AG04450 (cell line): ENCODE measurements around the gene LAMTOR4. TPM values are rescaled to one million over a fixed set of nuclear protein-coding genes. Genes with fewer than 3 reads are reported as not detected.

ENCODE experiments used
- CTCF ChIA-PET: fragments of 300-600, 350-600 bp; formaldehyde crosslinking; extraction: SDS; loops from one replicate; lab custom pipeline; 2022; ENCODE audit warnings: antibody characterized with exemption, inconsistent platforms; lab: Charles Lee
- POLR2A ChIA-PET: fragments of 350-600 bp; formaldehyde crosslinking; extraction: SDS; loops from one replicate; lab custom pipeline; 2021; ENCODE audit warnings: antibody characterized with exemption, inconsistent platforms; lab: Yijun Ruan, JAX
- DNase-seq: peaks from one replicate; pipeline ENCODE4 v3.0.0-alpha.2; 2011; ENCODE audit warnings: low read depth, low spot score
- H3K27ac ChIP-seq: one replicate; pipeline ENCODE4 v1.5.1; 2012; ENCODE audit warnings: low read depth, low read length, control low read depth
- H3K27me3 ChIP-seq: one replicate; pipeline ENCODE4 v1.6.0; 2012; ENCODE audit warnings: low read length; ENCODE audit not compliant: control insufficient read depth, insufficient read depth
- H3K4me3 ChIP-seq: 2 replicates; pipeline ENCODE4 v1.5.1; 2011; ENCODE audit warnings: mild to moderate bottlenecking, low read depth, low read length, control low read depth
- H3K9me3 ChIP-seq: 2 replicates; pipeline ENCODE4 v1.5.1; 2012; ENCODE audit warnings: low read length; ENCODE audit not compliant: control insufficient read depth, insufficient read depth
- CTCF ChIP-seq: IDR thresholded peaks from 2 replicates; pipeline ENCODE4 v1.5.1; 2011; ENCODE audit warnings: low read depth, low read length, control low read depth, inconsistent platforms
- polyA plus RNA-seq: library from polyadenylated mRNA; depleted of rRNA; stranded (reverse); fragments of >200 nt; gene quantifications from 2 replicates; pipeline ENCODE4 v1.2.3, GENCODE V29; 2011

The LAMTOR4 gene
- polyA plus RNA-seq, 1 experiment = 122 TPM

GRCh38 chr7:100119072-100119969, 29.4 kb upstream of the LAMTOR4 start, which contains the start of the genes CNPY4 and TAF6:
Gene CNPY4, plus strand, starts transcription at chr7:100119634. Its CDS starts 111 bp downstream, at chr7:100119745.
Gene TAF6, minus strand, starts transcription at chr7:100119358. Its CDS starts 5,149 bp downstream, at chr7:100114209.
- Histone ChIP-seq H3K4me3 (peak within 1 kb of the TSS; percentile 98), H3K9me3 (no peaks in the 10 kb centered on the region), H3K27ac (peak within 1 kb of the TSS; percentile 74), H3K27me3 (no peaks in the 10 kb centered on the region)
- peak; percentile 91 for DNase-seq
- ChIA-PET CTCF (interaction anchor here (2.2 kb wide), 2 partner anchors 11 to 14 kb away, joined by 9 to 11 read pairs; no protein-coding TSS in a partner anchor), POLR2A (interaction anchor here (0.6 kb wide), 1 partner anchor 39 kb away, joined by 3 read pairs; the partner anchor contains the start of gene TRAPPC14)
- TF ChIP-seq CTCF = no peak

GRCh38 chr7:100119970-100120732, 28.6 kb upstream of the LAMTOR4 start:
- ChIA-PET CTCF (interaction anchor here (0.5 to 2.2 kb wide), 3 partner anchors 10 to 65 kb away, joined by 4 to 11 read pairs (median 9); no protein-coding TSS in a partner anchor), POLR2A (interaction anchor here (0.6 kb wide), 1 partner anchor 39 kb away, joined by 3 read pairs; the partner anchor contains the start of gene TRAPPC14)
- Histone ChIP-seq H3K4me3 (peak overlapping the region; percentile 98), H3K9me3 (no peaks in the 10 kb centered on the region), H3K27ac (peak overlapping the region; percentile 74), H3K27me3 (no peaks in the 10 kb centered on the region)
- DNase-seq = no peak
- no peak for TF ChIP-seq CTCF

- no peaks in the 10 kb centered on the region for H3K9me3 ChIP-seq
- ChIA-PET POLR2A (no interaction called here), CTCF (interaction anchor here (0.5 to 2.2 kb wide), 3 partner anchors 10 to 66 kb away, joined by 4 to 11 read pairs (median 9); no protein-coding TSS in a partner anchor)
- peak overlapping the region; percentile 98 for H3K4me3 ChIP-seq
- TF ChIP-seq CTCF = no peak
- no peak for DNase-seq
- H3K27ac ChIP-seq = no peak overlapping the region
- H3K27me3 ChIP-seq = no peaks in the 10 kb centered on the region
Measured at GRCh38 chr7:100120733-100121036, 28.0 kb upstream of the LAMTOR4 start.

- H3K4me3 ChIP-seq = no peak overlapping the region
- DNase-seq = no peak
- ChIA-PET CTCF (interaction anchor here (1.2 to 2.2 kb wide), 2 partner anchors 8 to 9 kb away, joined by 4 to 11 read pairs; no protein-coding TSS in a partner anchor), POLR2A (no interaction called here)
- no peak for TF ChIP-seq CTCF
- no peak overlapping the region for H3K27ac ChIP-seq
- no peaks in the 10 kb centered on the region for H3K27me3 ChIP-seq
- H3K9me3 ChIP-seq = no peaks in the 10 kb centered on the region
Measured at GRCh38 chr7:100122067-100122466, 26.7 kb upstream of the LAMTOR4 start.
